GM12892 (cell line): Measurements from ENCODE around the gene DHRS3.

ENCODE experiments used
- POLR2A ChIP-seq: IDR thresholded peaks from 2 replicates; pipeline ENCODE4 v1.6.1; 2011; ENCODE audit warnings: low read depth, low read length, control low read depth
- POLR2AphosphoS5 ChIP-seq: IDR thresholded peaks from 2 replicates; pipeline ENCODE4 v1.6.1; 2011; ENCODE audit warnings: low read depth, low read length, control low read depth
- TAF1 ChIP-seq: IDR thresholded peaks from 2 replicates; pipeline ENCODE4 v1.6.1; 2011; ENCODE audit warnings: low read depth, mild to moderate bottlenecking, control low read depth, low read length, borderline replicate concordance

- TF ChIP-seq POLR2A (no peak), POLR2AphosphoS5 (no peak), TAF1 (no peak)
Observed at GRCh38 chr1:12567288-12567819, 50.7 kb downstream of the DHRS3 start.
